ENCODE data around the gene ZNF385B. TPM values are rescaled to one million over a fixed set of nuclear protein-coding genes. Genes with fewer than 3 reads are reported as not detected.
A peak's percentile ranks its signal among the peaks of the same experiment; 100 is the strongest.
"Not testable (repeated sequence)": the region's sequence is repeated elsewhere in the genome, so short reads cannot be mapped to it uniquely, and the experiment has no call there.

Gene ZNF385B
- total and polyA plus RNA-seq, 5 donors = 32.6 to 95.9 (median 65.6) TPM

DNA sequence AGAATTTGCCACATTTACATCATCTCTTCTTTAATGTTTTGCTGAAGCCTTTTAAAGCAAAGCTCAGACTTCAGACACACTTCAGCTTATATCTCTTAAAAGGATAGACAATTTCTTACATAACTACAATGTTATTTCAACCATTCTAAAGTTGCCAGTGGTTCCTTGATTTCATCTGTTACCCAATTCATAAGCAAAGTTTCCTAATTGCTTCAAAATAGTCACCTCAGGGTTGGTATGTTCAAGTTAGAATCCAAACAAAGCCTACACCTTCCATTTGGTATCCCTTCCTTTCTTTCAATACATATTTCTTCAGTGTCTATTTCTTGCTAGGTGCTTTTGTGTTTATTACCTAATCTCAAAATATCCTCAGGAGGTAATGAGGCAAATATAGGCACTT is 60.6 kb downstream of the ZNF385B start:
- ATAC-seq = no peak
- intact Hi-C loops (cut with DNase I) = no loop called here
- H3K27ac ChIP-seq (ENCODE audit: low read length) = no peak overlapping the region
- no peak overlapping the region for H3K4me3 ChIP-seq (ENCODE audit: low read length)
- H3K4me1 ChIP-seq (ENCODE audit: control insufficient read depth, insufficient read depth, low read length) = peaks cover 3% of the 10 kb centered on the region
- H3K27me3 ChIP-seq (ENCODE audit: control insufficient read depth, insufficient read depth) = no peaks in the 10 kb centered on the region
- no peak for DNase-seq
- no peaks in the 10 kb centered on the region for H3K9me3 ChIP-seq (ENCODE audit: control insufficient read depth, low read length)

DNA sequence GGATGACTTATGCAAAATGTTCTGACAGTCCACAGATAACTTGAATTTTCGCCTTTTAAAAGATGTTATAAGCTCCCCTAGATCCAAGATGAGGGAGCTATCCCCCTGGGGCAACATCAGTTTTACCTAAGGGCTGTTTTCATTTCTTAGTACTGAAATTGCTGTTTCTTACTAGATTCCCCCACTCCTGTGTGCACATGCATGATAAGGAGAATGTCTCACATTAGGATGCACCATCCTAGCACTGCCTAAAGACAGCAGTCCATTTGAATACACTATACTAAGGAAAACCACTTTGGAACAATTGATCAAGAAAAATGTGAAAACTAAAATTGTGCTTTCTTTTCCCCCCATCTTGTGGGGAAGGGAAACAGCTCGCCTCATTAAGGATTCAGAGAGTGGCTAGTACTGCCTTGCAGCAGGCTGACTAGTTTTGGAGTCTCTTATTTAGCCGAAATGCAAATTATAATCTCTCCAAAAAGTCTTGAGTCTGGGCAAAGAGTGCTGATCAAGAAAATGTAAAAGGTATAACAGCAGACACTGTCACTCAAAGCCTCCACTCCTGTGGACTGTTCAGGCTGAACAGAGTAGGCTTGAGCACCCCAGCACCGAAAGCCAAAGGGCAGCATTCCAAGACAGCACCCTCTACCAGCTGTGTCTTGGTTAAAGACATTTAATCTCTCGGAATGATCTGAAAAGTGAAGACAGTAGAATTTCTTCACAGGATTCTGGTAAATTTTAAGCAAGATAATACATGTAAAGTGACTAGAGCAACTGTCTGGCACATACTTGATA is 65.0 kb downstream of the ZNF385B start:
- H3K27me3 ChIP-seq (ENCODE audit: control insufficient read depth, insufficient read depth) = no peaks in the 10 kb centered on the region
- no peak overlapping the region for H3K27ac ChIP-seq (ENCODE audit: low read length)
- 64% methylated on average over 5 of the region's 5 CpGs for whole genome bisulfite sequencing
- intact Hi-C loops (cut with DNase I) = no loop called here
- DNase-seq (no peak), ATAC-seq (no peak)
- no peaks in the 10 kb centered on the region for H3K9me3 ChIP-seq (ENCODE audit: control insufficient read depth, low read length)
- no peak overlapping the region for H3K4me3 ChIP-seq (ENCODE audit: low read length)
- H3K4me1 ChIP-seq (ENCODE audit: control insufficient read depth, insufficient read depth, low read length) = no peaks in the 10 kb centered on the region

DNA sequence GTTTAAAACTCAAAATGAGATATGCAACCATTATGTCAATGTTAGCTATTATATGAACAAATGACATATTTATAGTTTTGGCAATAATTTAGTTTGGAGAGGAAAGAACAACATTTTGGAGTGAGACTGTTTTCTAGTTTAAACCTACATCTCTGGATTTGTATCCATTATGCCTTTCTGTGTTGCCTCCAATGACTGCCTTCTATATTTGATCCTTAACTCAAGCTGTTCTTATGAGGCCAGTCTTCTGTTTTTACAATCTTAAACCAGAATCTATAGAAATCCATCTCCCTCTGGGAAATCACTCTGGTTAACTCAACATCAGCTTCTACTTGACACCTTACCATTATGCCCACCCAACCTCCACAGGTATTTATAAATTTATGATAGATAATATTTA is 67.5 kb downstream of the ZNF385B start:
- Histone ChIP-seq H3K4me1 (ENCODE audit: control insufficient read depth, insufficient read depth, low read length) (no peaks in the 10 kb centered on the region), H3K27me3 (ENCODE audit: control insufficient read depth, insufficient read depth) (no peaks in the 10 kb centered on the region), H3K4me3 (ENCODE audit: low read length) (no peak overlapping the region), H3K27ac (ENCODE audit: low read length) (no peak overlapping the region), H3K9me3 (ENCODE audit: control insufficient read depth, low read length) (no peaks in the 10 kb centered on the region)
- ATAC-seq (no peak), DNase-seq (no peak)
- intact Hi-C loops (cut with DNase I) = no loop called here

DNA sequence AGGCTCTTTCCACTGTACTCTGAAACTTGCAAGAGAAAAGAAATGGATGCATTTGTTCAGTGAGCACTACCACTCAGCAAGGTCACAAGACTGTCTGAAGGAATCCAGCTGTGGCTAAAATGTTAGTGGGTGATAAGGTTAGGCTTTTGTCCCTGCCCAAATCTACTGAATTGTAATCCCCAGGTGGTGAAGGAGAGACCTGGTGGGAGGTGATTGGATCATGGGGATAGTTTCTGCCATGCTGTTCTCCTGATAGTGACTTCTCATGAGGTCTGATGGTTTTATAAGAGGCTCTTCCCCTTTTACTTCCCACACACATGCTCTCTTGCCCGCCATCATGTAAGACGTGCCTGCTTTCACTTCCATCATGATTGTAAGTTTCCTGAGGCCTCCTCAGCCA is 68.2 kb downstream of the ZNF385B start:
- no peaks in the 10 kb centered on the region for H3K27me3 ChIP-seq (ENCODE audit: control insufficient read depth, insufficient read depth)
- no peaks in the 10 kb centered on the region for H3K4me1 ChIP-seq (ENCODE audit: control insufficient read depth, insufficient read depth, low read length)
- H3K9me3 ChIP-seq (ENCODE audit: control insufficient read depth, low read length) = no peaks in the 10 kb centered on the region
- ATAC-seq (no peak), DNase-seq (no peak)
- intact Hi-C loops (cut with DNase I) = no loop called here
- no peak overlapping the region for H3K4me3 ChIP-seq (ENCODE audit: low read length)
- no peak overlapping the region for H3K27ac ChIP-seq (ENCODE audit: low read length)
- 73% methylated on average over 2 of the region's 2 CpGs for WGBS

DNA sequence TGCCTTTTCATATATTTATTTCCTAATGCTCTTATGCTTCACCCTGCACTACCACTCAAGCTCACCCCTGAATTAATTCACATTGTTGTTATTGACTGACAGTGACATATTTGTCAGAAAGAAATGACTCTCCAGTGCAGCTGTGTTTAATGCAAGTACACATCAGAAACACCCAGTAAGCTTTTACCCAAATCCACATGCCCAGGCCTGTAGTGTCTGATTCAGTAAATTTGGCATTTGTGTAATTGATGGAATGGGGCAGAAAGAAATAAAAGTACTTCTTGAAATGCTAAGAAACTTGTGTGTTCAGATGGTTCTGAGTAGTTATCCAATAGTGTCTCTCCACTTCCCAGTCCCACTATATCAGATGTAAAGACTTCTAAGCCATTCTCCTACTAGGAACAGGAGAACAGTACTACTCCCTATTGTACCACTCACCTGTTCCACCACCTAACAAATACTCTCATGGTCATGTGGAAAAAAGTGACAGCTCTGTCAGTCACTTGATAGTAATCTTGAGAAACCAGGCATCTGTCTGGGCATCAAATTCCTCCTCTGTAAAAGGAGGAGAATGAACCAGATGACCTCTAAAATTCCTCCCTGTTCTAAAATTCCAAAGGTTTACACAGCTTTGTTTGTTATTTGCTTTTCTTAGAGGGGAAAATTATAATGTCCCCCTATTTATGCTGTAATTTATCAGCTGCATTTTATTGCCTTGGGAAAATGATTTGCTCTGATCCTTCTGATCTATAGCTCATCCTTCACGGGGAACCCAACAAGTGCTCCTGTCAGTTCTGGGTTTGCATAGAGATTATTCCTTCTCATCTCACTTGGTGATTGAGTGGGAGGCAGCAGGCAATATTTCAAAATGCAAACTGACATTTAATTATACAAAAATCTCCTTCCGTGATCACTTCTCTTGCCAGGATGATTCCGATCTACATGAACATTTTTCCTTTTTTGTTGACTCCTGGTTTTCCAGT is 70.9 kb downstream of the ZNF385B start:
- Histone ChIP-seq H3K4me1 (ENCODE audit: control insufficient read depth, insufficient read depth, low read length) (peaks cover 1% of the 10 kb centered on the region), H3K9me3 (ENCODE audit: control insufficient read depth, low read length) (no peaks in the 10 kb centered on the region), H3K27ac (ENCODE audit: low read length) (no peak overlapping the region), H3K27me3 (ENCODE audit: control insufficient read depth, insufficient read depth) (no peaks in the 10 kb centered on the region), H3K4me3 (ENCODE audit: low read length) (no peak overlapping the region)
- intact Hi-C loops (cut with DNase I) = no loop called here
- DNase-seq (no peak), ATAC-seq (no peak)
- 61% methylated on average over 3 of the region's 3 CpGs for WGBS

DNA sequence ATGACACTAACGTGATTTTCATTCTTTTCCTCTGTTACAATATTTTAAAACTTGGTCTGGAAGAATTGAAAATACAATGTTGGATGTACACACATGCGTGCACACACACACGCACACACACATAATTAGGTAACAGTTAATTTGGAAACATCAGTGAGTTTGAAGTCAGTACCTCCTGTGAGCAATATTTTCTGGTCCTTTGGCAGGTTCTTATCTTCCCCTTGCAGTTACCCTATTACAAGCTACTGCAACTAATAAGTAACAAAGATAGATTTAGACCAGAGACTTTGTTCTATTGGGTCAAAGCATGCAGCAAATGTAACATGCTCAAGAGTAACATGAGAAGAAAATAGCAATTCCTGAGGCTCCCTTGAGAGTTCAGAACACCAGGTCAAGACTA is 73.3 kb downstream of the ZNF385B start:
- intact Hi-C loops (cut with DNase I) = no loop called here
- peaks cover 1% of the 10 kb centered on the region for H3K4me1 ChIP-seq (ENCODE audit: control insufficient read depth, insufficient read depth, low read length)
- WGBS = 83% methylated on average over 3 of the region's 3 CpGs
- H3K9me3 ChIP-seq (ENCODE audit: control insufficient read depth, low read length) = no peaks in the 10 kb centered on the region
- no peak overlapping the region for H3K27ac ChIP-seq (ENCODE audit: low read length)
- DNase-seq (no peak), ATAC-seq (no peak)
- no peaks in the 10 kb centered on the region for H3K27me3 ChIP-seq (ENCODE audit: control insufficient read depth, insufficient read depth)
- no peak overlapping the region for H3K4me3 ChIP-seq (ENCODE audit: low read length)

DNA sequence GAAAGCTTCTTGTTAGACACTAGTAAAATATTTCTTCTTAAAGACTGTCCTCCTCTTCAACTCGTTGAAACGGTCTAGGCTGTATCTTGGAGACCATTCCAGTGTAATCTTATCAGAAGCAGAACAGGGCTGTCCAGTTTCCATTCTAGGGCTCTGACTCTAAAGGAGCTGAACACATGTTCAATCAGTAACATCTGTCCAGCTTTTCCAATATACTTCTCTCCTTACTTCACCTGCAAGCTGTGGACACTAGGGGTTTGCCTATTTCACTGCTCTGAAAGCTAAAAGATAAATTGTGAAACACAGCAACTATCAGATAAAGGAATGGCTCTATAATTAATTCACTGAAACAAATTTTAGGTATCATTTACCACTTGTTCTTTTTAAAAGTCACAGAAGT is 73.8 kb downstream of the ZNF385B start:
- no peak for ATAC-seq

DNA sequence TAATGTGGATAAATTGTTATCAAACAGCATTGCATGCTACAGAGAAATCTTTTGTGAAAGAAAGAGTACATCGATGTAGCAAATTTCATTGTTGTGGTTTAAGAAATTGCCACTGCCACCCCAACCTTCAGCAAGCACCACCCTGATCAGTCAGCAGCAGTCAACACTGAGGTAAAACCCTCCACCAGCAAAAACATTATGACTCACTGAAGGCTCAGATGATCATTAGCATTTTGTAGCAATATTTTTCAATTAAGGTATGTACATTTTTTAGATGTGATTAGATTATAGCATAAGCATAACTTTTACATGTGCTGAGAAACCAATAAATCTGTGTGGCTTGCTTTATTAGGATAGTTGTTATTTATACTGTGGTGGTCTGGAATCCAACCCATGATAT is 75.5 kb downstream of the ZNF385B start:
- DNase-seq (no peak), ATAC-seq (no peak)
- no peaks in the 10 kb centered on the region for H3K27me3 ChIP-seq (ENCODE audit: control insufficient read depth, insufficient read depth)
- intact Hi-C loops (cut with DNase I) = no loop called here
- no peak overlapping the region for H3K4me3 ChIP-seq (ENCODE audit: low read length)
- H3K27ac ChIP-seq (ENCODE audit: low read length) = no peak overlapping the region
- H3K4me1 ChIP-seq (ENCODE audit: control insufficient read depth, insufficient read depth, low read length) = peaks cover 1% of the 10 kb centered on the region
- no peaks in the 10 kb centered on the region for H3K9me3 ChIP-seq (ENCODE audit: control insufficient read depth, low read length)
- WGBS = 95% methylated on average over 1 of the region's 1 CpG

More for the DNA sequence above, 73.8 kb downstream of the ZNF385B start:
- Histone ChIP-seq H3K27me3 (ENCODE audit: control insufficient read depth, insufficient read depth) (no peaks in the 10 kb centered on the region), H3K4me1 (ENCODE audit: control insufficient read depth, insufficient read depth, low read length) (peaks cover 1% of the 10 kb centered on the region), H3K4me3 (ENCODE audit: low read length) (no peak overlapping the region), H3K9me3 (ENCODE audit: control insufficient read depth, low read length) (no peaks in the 10 kb centered on the region), H3K27ac (ENCODE audit: low read length) (no peak overlapping the region)
- no peak for DNase-seq
- intact Hi-C loops (cut with DNase I) = no loop called here
- WGBS = 15% methylated on average over 2 of the region's 2 CpGs

DNA sequence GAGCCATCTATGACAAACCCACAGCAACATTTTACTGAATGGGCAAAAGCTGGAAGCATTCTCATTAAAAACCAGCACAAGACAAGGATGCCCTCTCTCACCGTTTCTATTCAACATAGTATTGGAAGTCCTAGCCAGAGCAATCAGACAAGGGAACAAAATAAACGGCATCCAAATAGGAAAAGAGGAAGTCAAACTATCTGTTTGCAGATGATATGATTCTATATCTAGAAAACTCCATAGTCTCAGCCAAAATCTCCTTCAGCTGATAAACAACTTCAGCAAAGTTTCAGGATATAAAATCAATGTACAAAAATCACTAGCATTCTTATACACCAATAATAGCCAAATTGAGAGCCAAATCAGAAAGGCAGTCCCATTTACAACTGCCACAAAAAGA is 79.1 kb downstream of the ZNF385B start:
- 53% methylated on average over 2 of the region's 2 CpGs for WGBS
- H3K4me1 ChIP-seq (ENCODE audit: control insufficient read depth, insufficient read depth, low read length); intact Hi-C loops (cut with DNase I); H3K27ac ChIP-seq (ENCODE audit: low read length); ATAC-seq; DNase-seq; H3K27me3 ChIP-seq (ENCODE audit: control insufficient read depth, insufficient read depth); H3K9me3 ChIP-seq (ENCODE audit: control insufficient read depth, low read length); H3K4me3 ChIP-seq (ENCODE audit: low read length): not testable (repeated sequence)

DNA sequence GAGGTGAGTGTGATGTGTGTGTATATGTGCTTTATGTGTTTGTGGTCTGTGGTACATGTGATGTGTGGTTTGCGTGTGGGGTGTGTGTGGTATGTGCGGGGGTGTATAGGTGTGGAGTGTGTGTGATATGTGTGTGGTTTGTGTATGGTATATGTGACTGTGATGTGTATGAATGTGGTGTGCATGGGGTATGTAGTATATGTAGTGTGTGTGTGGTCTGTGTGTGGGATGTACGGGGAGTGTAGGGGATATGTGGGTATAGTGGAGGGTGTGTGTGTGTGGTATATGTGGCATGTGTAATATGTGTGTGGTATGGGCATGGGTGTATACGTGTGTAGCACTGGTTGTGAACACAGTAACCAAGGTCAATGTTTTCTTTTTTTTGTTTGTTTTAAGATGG is 87.4 kb downstream of the ZNF385B start:
- no peak for ATAC-seq
- Histone ChIP-seq H3K4me1 (ENCODE audit: control insufficient read depth, insufficient read depth, low read length) (no peaks in the 10 kb centered on the region), H3K9me3 (ENCODE audit: control insufficient read depth, low read length) (no peaks in the 10 kb centered on the region), H3K4me3 (ENCODE audit: low read length) (no peak overlapping the region), H3K27ac (ENCODE audit: low read length) (no peak overlapping the region), H3K27me3 (ENCODE audit: control insufficient read depth, insufficient read depth) (no peaks in the 10 kb centered on the region)
- DNase-seq = no peak
- intact Hi-C loops (cut with DNase I) = no loop called here
- WGBS = 95% methylated on average over 4 of the region's 4 CpGs

DNA sequence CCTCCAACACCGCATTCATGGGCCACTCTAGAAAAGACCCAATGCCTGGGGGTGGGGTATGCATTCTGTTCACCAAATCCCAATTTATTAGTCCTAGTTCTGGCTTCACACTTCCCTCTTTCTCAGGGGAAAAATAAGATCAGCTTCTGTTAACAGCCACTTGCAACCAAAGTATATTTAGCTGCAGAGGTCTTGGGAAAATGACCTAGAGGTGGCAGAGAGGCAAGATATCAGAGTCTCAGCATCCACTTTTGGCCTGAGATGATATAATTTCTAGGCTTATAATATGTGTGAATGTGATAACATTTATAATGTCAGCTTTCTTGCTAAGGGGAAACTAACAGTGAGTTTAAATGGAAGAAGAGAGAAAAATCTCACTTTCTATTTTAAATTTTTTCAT is 89.1 kb downstream of the ZNF385B start:
- WGBS = 38% methylated on average over 1 of the region's 1 CpG
- Histone ChIP-seq H3K4me1 (ENCODE audit: control insufficient read depth, insufficient read depth, low read length) (no peaks in the 10 kb centered on the region), H3K9me3 (ENCODE audit: control insufficient read depth, low read length) (no peaks in the 10 kb centered on the region), H3K27ac (ENCODE audit: low read length) (peak overlapping the region; percentile 32), H3K27me3 (ENCODE audit: control insufficient read depth, insufficient read depth) (no peaks in the 10 kb centered on the region), H3K4me3 (ENCODE audit: low read length) (no peak overlapping the region)
- DNase-seq (no peak), ATAC-seq (peak; percentile 34 to 35)
- intact Hi-C loops (cut with DNase I) = no loop called here

All from right cardiac atrium (tissue), 5 donors.